ENCODE data around the gene ABTB2.

DNA sequence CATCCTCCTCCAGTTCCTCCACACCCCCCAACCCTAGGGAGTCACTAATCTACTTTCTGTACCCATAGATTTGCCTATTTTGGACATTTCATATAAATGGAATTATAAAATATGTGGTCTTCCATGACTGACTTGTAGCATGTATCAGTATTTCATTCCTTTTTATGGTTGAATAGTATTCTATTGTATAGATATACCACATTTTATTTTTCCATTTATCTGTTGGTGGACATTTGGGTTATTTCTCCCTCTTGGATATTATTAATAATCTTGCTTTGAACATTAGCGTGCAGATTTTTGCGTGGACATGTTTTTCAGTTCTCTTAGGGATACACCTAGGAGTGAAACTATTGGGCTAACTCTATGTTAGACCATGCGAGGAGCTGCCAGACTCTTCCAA lies 229.0 kb downstream of the ABTB2 start:
- TF ChIP-seq, protein P1, sequence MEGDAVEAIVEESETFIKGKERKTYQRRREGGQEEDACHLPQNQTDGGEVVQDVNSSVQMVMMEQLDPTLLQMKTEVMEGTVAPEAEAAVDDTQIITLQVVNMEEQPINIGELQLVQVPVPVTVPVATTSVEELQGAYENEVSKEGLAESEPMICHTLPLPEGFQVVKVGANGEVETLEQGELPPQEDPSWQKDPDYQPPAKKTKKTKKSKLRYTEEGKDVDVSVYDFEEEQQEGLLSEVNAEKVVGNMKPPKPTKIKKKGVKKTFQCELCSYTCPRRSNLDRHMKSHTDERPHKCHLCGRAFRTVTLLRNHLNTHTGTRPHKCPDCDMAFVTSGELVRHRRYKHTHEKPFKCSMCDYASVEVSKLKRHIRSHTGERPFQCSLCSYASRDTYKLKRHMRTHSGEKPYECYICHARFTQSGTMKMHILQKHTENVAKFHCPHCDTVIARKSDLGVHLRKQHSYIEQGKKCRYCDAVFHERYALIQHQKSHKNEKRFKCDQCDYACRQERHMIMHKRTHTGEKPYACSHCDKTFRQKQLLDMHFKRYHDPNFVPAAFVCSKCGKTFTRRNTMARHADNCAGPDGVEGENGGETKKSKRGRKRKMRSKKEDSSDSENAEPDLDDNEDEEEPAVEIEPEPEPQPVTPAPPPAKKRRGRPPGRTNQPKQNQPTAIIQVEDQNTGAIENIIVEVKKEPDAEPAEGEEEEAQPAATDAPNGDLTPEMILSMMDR (IDR thresholded peaks at IDR 0.05), result no peak
- no peak for TF ChIP-seq POLR2A (IDR thresholded peaks at IDR 0.05)
